Activated CD8-positive, alpha-beta T cell treated with anti-CD3 and anti-CD28 coated beads for 36 hours (primary cell): ENCODE results near the gene ADISSP. TPM values are rescaled to one million over a fixed set of nuclear protein-coding genes. Genes with fewer than 3 reads are reported as not detected.

Experiments used
- ATAC-seq: fragments of 200-7000 bp; cut with Tn5 transposase; one replicate; pipeline ENCODE4 v1.10.0; 2021; ENCODE audit warnings: mild to moderate bottlenecking, moderate library complexity
- CTCF ChIA-PET: fragments of 350-600 bp; sonication (Branson Sonifier 250); formaldehyde crosslinking; loops from one replicate; lab custom pipeline; 2021; ENCODE audit warnings: antibody characterized with exemption; lab: Charles Lee
- POLR2A ChIA-PET: fragments of 350-600 bp; sonication (Branson Sonifier 250); formaldehyde crosslinking; loops from one replicate; lab custom pipeline; 2021; ENCODE audit warnings: antibody characterized with exemption; lab: Charles Lee
- DNase-seq: peaks from one replicate; pipeline ENCODE4 v3.0.0-alpha.2; 2020
- H3K27ac Mint-ChIP-seq: one replicate; pipeline ENCODE4 v1.8.0; 2021; ENCODE audit warnings: mild to moderate bottlenecking, mixed read lengths
- H3K27me3 Mint-ChIP-seq: one replicate; pipeline ENCODE4 v1.8.0; 2021; ENCODE audit warnings: mixed read lengths
- H3K36me3 Mint-ChIP-seq: one replicate; pipeline ENCODE4 v1.8.0; 2021; ENCODE audit warnings: low read depth, mixed read lengths
- H3K4me1 Mint-ChIP-seq: one replicate; pipeline ENCODE4 v1.8.0; 2021; ENCODE audit warnings: low read depth, mixed read lengths
- H3K4me3 Mint-ChIP-seq: one replicate; pipeline ENCODE4 v1.8.0; 2021; ENCODE audit warnings: mild to moderate bottlenecking, moderate library complexity, mixed read lengths
- H3K9me3 Mint-ChIP-seq: one replicate; pipeline ENCODE4 v1.8.0; 2021; ENCODE audit warnings: mixed read lengths
- intact Hi-C: fragments of 100-400 bp; cut with micrococcal nuclease; formaldehyde crosslinking; loops from one replicate; pipeline ENCODE4 v1.10.0; 2022
- total RNA-seq, 2 experiments: library from RNA; stranded (reverse); gene quantifications; one replicate each; pipeline ENCODE4 v1.2.3, GENCODE V29; 2021
- TF ChIP-seq, protein P1 (sequence below): fragments of 200-600 bp; IDR thresholded peaks from one replicate; pipeline ENCODE4 v1.8.0; 2022; ENCODE audit warnings: antibody characterized with exemption, mild to moderate bottlenecking

Gene ADISSP
- total RNA-seq, 2 experiments from 2014 or later = 62.5 to 66.6 TPM

GRCh38 chr20:3758566-3758965 lies 9.0 kb downstream of the ADISSP start:
- intact Hi-C loops = no loop called here
- H3K36me3 Mint-ChIP-seq = peaks cover 12% of the 10 kb centered on the region
- no peaks in the 10 kb centered on the region for H3K4me1 Mint-ChIP-seq
- no peak for ATAC-seq
- H3K27ac Mint-ChIP-seq = no peak overlapping the region
- no peaks in the 10 kb centered on the region for H3K9me3 Mint-ChIP-seq
- POLR2A ChIA-PET = interaction anchor here (1.9 kb wide), 1 partner anchor 10 kb away, joined by 10 read pairs; the partner anchor contains the start of gene ADISSP
- DNase-seq = no peak
- no peaks in the 10 kb centered on the region for H3K27me3 Mint-ChIP-seq
- H3K4me3 Mint-ChIP-seq = no peak overlapping the region
- CTCF ChIA-PET = interaction anchor here (1.1 kb wide), 1 partner anchor 9 kb away, joined by 3 read pairs; the partner anchor contains the start of gene ADISSP
- TF ChIP-seq, protein P1, sequence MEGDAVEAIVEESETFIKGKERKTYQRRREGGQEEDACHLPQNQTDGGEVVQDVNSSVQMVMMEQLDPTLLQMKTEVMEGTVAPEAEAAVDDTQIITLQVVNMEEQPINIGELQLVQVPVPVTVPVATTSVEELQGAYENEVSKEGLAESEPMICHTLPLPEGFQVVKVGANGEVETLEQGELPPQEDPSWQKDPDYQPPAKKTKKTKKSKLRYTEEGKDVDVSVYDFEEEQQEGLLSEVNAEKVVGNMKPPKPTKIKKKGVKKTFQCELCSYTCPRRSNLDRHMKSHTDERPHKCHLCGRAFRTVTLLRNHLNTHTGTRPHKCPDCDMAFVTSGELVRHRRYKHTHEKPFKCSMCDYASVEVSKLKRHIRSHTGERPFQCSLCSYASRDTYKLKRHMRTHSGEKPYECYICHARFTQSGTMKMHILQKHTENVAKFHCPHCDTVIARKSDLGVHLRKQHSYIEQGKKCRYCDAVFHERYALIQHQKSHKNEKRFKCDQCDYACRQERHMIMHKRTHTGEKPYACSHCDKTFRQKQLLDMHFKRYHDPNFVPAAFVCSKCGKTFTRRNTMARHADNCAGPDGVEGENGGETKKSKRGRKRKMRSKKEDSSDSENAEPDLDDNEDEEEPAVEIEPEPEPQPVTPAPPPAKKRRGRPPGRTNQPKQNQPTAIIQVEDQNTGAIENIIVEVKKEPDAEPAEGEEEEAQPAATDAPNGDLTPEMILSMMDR = no peak

- POLR2A ChIA-PET = interaction anchor here (0.6 to 1.9 kb wide), 2 partner anchors 11 to 26 kb away, joined by 3 to 10 read pairs; partner anchors contain the start of gene ADISSP
- TF ChIP-seq, protein P1 = no peak
- Mint-ChIP-seq H3K36me3 (peaks cover 12% of the 10 kb centered on the region), H3K27me3 (no peaks in the 10 kb centered on the region), H3K4me3 (no peak overlapping the region), H3K9me3 (no peaks in the 10 kb centered on the region), H3K27ac (no peak overlapping the region), H3K4me1 (peaks cover 6% of the 10 kb centered on the region)
- CTCF ChIA-PET = interaction anchor here (0.9 to 1.5 kb wide), 4 partner anchors 9 to 92 kb away, joined by 3 to 5 read pairs (median 3); partner anchors contain the start of gene ADISSP
- DNase-seq = no peak
- no peak for ATAC-seq
- intact Hi-C loops = no loop called here
Measured at GRCh38 chr20:3757268-3757667, 10.3 kb downstream of the ADISSP start.

DNA sequence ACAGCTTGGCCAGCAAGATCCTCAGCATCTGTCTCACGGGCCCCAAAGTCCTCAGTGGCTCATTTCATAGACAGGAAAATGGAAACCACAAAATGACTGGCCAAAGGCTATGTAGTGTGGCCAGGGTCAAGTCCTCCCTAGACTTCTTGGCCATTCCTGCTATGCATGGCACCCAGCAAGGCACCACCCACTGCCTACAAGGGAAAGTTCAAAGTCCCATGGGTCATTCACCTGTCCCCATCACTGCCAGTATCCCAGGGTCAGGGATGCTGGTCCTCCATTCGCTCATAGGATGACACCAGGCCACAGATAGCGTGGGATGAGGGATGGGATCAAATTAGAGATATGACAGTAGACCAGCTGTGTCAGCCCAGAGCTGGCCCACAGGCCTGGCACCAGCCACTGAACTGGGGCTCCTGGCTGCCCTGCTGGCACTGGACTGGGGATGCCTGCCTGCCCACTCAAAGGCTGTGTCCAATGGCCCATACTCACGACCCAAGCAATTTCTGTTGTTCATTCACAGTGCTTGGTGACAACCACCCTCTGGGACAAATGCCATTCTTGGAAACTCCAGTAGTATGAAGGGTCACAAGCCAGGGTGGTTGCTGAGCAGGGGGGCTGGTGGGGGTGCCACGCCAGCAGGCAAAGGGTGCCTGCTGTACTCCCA lies 11.6 kb downstream of the ADISSP start:
- peaks cover 8% of the 10 kb centered on the region for H3K4me1 Mint-ChIP-seq
- ChIA-PET CTCF (interaction anchor here (0.9 kb wide), 1 partner anchor 99 kb away, joined by 4 read pairs; no protein-coding TSS in a partner anchor), POLR2A (no interaction called here)

GRCh38 chr20:3755269-3755668 lies 12.3 kb downstream of the ADISSP start:
- Mint-ChIP-seq H3K36me3 (peaks cover 16% of the 10 kb centered on the region), H3K27me3 (no peaks in the 10 kb centered on the region), H3K4me3 (no peak overlapping the region), H3K27ac (no peak overlapping the region), H3K9me3 (no peaks in the 10 kb centered on the region), H3K4me1 (peaks cover 8% of the 10 kb centered on the region)
- ATAC-seq = no peak
- ChIA-PET POLR2A (interaction anchor here (1.1 kb wide), 1 partner anchor 9 kb away, joined by 6 read pairs; no protein-coding TSS in a partner anchor), CTCF (interaction anchor here (0.7 to 0.9 kb wide), 2 partner anchors 78 to 100 kb away, joined by 3 to 4 read pairs; no protein-coding TSS in a partner anchor)
- no peak for DNase-seq
- intact Hi-C loops = no loop called here
- TF ChIP-seq, protein P1 = no peak

More for the DNA sequence above, 11.6 kb downstream of the ADISSP start:
- DNase-seq (no peak), ATAC-seq (no peak)
- peaks cover 13% of the 10 kb centered on the region for H3K36me3 Mint-ChIP-seq
- intact Hi-C loops = no loop called here
- no peak overlapping the region for H3K27ac Mint-ChIP-seq
- no peaks in the 10 kb centered on the region for H3K27me3 Mint-ChIP-seq
- no peak overlapping the region for H3K4me3 Mint-ChIP-seq
- TF ChIP-seq, protein P1 = no peak
- H3K9me3 Mint-ChIP-seq = no peaks in the 10 kb centered on the region

DNA sequence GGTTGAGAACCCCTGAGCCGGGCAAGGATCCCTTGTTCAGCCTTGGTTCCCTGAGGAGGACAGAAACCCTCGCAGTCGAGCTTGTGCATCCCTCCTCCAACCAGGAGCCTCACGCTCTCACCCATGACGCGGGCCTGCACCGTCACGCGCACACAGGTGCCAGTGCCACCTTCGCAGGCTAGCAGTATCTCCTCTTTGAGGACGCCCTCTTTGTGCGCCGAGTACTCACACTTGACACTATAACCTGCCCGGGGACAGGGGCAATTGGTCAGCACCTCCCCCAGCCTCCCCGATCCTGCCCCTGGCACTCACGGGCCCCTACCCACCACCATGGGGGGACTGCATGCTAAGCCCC lies 13.3 kb downstream of the ADISSP start:
- DNase-seq (no peak), ATAC-seq (no peak)
- H3K27me3 Mint-ChIP-seq = no peaks in the 10 kb centered on the region
- peaks cover 8% of the 10 kb centered on the region for H3K4me1 Mint-ChIP-seq
- ChIA-PET CTCF (interaction anchor here (2.1 kb wide), 1 partner anchor 13 kb away, joined by 24 read pairs; the partner anchor contains the start of gene ADISSP), POLR2A (interaction anchor here (1.1 kb wide), 1 partner anchor 10 kb away, joined by 6 read pairs; no protein-coding TSS in a partner anchor)
- peaks cover 16% of the 10 kb centered on the region for H3K36me3 Mint-ChIP-seq
- TF ChIP-seq, protein P1 = no peak
- intact Hi-C loops = no loop called here
- no peak overlapping the region for H3K4me3 Mint-ChIP-seq
- H3K27ac Mint-ChIP-seq = no peak overlapping the region
- H3K9me3 Mint-ChIP-seq = no peaks in the 10 kb centered on the region
